GM21360 (cell line): ENCODE data around the gene PPA1.
"Not testable (repeated sequence)": the region's sequence is repeated elsewhere in the genome, so short reads cannot be mapped to it uniquely, and the experiment has no call there.

Experiments
- ATAC-seq: cut with Tn5 transposase; IDR thresholded peaks from one replicate; pipeline ENCODE4 v1.9.1; 2021; ENCODE audit warnings: mild to moderate bottlenecking, moderate library complexity; ENCODE audit not compliant: unreplicated experiment

The PPA1 gene

DNA sequence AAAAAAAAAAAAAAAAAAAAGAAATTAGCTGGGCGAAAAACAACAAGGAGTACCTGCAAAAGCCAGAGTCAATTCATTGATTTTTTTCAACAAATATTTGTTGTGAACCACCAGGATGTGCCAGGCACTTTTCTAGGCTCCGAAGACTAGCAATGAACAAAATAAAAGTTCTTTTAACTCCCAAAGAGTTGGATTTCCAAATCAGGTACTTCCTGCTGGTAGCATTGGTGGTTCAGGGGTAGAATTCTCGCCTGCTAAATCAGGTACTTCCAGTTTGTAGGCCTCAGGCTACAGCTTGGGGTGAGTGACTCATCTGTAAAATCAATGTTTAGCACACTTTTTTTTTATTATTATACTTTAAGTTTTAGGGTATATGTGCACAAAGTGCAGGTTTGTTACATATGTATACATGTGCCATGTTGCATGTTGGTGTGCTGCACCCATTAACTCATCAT is 10.9 kb downstream of the PPA1 start:
- ATAC-seq, result no peak

DNA sequence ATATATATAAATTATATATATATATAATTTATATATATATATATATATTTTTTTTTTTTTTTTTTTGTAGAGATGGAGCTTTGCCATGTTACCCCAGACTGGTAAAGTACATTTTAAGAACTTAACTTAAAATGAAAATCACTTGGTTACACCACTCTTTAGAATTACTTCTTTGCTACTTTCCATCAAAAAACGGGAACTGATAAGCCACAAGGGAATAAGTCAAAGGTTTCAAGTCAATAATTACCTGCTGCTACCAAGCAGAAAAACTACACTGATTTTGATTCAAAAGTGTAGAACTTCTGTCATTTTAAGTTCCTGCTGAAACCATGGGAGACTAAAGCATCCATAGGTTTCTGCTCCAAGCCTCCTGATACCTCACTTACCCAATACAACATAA is 12.2 kb downstream of the PPA1 start:
- no peak for ATAC-seq

DNA sequence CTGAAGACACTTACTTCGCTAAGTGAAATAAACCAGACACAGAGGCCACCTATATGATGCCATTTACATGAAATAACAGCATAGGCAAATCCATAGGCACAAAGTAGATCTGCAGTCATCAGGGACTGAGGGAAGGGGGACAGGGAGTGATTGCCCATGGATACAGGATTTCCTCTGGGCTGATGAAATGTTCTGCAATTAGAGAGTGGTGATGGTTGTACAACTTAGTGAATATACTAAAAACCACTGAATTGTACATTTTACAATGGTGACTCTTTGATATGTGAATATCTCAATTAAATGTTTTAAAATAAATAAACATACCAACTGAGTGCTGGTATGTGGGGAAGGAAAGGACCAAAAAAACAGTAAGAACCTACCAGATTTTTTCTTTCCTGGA is 20.4 kb downstream of the PPA1 start:
- no peak for ATAC-seq

DNA sequence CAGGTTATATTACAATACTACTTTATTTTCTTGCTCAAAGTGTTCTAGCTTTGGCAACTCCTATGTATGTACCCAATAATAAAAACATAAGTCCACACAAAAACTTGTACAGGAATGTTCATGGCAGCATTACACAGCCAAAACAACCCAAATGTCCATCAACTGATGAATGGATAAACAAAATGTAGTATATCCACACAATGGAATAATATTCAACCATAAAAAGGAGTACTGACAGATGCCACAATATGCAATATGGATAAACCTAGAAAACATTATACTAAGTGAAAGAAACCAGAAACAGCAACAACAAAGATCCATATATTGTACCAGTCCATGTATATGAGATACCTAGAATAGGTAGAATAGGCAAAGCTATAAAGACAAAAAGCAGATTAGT is 21.0 kb downstream of the PPA1 start:
- no peak for ATAC-seq

DNA sequence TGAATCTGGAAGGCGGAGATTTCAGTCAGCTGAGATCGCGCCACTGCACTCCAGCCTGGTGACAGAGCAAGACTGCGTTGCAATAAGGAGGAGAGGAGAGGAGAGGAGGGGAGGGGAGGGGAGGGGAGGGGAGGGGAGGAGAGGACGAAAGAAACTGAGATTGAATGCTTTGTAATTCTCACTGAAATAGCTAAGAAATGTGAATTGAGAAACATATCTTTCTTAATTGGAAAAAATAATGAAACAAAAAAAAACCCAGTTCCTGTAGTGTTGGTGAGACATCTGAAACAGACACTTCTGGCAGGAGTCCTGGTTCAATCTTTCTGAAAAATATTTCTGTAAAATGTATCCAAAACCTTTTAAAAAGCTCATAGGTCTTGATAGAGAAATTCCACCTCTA is 26.5 kb downstream of the PPA1 start:
- ATAC-seq, result no peak

DNA sequence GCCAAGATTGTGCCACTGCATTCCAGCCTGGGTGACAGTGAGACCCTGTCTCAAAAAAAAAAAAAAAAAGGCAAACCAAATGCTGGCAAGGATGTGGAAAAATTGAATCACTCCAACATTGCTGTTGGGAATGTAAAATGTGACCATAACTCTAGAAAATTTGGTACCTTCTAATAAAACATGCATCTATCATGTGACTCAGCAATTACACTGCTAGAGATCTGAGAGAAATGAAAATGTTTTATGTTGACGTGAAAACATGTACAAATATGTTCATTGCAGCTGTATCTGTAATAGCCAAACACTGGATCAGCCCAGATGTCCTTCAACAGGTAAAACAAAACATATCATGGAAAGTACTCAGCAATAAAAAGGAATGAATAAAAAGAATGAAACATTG is 32.1 kb downstream of the PPA1 start:
- no peak for ATAC-seq

DNA sequence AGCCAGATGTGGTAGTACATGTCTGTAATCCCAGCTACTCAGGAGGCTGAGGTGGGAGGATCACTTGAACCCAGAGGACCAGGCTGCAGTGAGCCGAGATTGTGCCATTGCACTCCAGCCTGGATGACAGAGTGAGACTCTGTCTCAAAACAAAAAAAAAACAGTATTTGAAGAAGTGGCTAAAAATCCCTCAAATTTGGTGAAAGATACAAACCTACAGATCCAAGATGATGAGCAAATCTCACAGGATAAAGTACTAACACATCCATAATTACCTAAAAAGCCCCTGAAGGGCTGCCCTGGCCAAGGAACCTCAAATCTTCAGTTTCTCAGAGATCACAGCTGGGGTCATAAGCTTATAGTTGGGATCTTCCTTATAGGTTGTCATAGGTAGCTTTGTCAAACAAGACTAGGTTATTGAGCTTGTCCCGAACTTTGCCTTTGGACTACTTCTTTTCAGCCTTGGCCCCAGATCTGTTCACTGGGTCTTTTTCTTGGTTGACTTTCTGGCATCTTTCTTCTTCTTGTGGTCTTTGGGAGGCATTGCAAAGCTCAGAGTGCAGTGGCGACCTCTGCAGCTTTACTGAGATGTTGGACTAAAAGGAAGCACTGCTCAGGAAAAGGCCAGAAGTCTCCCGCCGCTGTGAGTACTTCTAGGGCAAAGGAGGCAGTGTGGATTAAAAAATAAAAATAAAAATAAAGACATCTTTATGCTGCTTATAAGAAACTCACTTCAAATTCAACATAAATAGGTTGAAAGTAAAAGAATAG is 34.3 kb downstream of the PPA1 start:
- ATAC-seq, result no peak

DNA sequence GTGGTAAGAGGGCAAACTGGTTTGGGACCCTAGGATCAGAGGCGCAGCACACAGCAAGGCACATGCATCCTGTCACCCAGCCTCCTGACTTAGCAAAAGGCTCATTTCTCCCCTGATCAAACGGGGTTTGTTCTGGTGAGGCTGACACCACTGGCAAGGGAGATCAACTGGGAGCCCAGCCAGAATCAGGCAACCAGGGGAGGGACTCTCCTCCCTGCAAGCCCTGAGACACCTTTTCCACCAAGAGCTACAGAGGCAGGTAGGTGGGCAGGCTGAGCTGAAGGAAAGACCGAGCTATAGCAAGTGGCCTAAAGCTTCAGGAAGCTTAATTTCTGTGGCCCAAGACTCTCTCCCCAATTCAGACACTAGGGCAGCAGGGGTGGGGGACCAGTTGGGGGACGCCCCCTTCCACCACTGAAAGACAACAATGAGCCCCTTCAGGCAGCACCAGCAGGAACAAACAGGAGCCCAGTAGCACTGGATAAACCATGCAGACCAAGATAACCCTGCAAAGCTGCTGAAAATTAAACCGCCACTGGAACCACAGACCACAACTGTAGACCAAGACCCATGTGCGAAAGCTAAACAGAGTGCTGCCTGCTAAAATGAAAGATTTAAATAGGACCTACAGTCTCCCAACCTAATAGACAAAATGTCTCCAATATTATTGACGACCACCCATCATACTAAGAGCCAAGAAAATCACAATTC is 35.8 kb downstream of the PPA1 start:
- no peak for ATAC-seq

DNA sequence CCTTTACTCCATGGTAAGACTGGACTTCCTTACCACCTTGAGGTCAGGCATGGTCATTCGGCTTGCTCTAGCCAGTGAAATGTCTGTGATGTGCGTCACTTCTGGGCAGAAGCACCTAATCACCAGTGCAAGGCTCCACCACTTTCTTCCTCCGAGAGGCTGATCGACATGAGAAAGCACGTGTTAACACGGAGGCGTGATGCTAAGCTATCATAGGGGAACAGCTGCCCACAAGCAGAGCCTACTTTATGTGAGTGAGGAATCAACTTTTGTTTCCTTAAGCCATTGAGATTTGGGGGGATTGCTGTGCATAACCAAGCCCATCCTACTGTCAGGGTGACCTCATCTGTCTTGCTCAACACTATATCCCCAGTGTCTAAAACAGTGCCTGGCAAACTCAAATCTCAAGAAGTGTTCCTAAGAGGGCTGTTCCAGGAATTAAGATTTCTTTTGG is 39.8 kb downstream of the PPA1 start:
- ATAC-seq, result no peak

DNA sequence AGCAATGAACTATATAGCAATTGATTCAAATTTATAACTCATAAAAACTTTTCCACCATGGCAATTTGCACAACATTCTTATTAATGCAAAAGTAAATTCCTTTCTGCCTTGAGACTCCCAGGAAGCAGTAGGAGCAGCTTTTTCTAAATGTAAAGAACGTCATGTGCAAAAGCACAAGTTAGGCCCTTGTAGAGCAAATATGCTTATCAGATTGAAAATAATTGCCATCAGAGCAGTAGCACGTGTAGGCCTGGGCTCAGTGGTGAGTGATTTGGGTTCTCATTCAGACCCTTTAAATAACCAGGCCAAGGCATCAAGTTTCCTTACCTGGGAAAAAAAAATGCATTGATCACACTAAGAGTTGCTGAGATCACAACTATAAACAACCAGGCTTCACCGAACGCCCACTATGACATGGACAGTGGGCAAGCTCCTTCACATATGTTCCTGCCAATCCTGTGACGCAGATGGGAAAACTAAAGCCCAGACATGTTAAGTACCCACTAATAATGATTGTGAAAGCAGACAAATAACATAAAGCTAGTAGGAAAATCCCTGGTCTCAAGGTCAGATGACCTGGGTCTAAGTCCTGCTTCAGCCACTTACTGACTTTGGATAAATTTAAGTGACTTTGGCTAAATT is 40.8 kb downstream of the PPA1 start:
- ATAC-seq, result no peak

DNA sequence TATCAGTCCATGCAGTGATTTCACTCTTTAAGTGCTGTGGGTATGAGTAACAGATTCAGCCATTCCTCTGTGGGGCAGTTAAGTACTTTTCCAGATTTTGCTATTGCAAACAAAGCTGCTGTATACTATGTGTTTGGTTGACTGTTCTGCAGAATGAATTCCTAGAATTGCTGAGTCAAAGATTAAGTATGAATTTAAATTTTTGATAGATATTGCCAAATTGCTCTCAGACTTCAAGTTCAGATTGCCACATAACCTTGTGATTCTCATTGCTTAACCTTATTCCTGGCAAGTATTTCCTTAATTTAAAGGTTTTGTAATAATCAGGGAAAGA is 41.3 kb downstream of the PPA1 start:
- ATAC-seq, result no peak

DNA sequence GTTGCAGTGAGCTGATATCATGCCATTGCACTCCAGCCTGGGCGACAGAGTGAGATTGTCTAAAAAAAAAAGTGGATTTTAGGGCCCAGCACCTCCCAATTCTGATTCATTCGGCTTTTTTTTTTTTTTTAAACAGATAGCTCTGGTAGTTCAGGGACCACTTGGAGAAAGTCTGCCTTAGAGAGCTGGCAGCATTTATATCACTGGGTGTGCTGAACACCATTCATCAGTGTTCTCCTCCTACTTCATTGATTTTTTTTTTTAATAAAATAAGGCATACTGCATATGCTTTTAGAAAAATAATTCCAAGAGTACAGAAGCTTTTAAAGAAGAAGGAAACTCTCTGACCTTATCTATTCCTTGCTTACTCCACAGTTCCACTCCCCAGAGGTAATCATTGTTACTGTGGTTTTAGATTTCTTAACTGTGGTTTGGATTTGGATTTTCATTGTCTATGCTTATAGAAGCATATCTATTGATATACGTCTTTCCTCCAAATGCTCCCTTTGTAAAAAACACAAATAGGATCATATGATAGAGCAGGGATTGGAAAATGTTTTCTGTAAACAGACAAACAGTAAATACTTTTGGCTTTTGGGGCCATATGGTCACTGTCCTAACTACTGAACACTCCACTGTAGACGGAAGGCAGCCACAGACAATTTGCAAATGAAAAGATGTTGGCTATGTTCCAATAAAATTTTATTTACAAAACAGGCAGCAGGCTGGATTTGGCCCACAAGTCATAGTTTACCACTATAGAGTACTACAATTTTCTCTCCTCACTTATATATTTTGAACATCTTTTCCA is 41.9 kb downstream of the PPA1 start:
- no peak for ATAC-seq

DNA sequence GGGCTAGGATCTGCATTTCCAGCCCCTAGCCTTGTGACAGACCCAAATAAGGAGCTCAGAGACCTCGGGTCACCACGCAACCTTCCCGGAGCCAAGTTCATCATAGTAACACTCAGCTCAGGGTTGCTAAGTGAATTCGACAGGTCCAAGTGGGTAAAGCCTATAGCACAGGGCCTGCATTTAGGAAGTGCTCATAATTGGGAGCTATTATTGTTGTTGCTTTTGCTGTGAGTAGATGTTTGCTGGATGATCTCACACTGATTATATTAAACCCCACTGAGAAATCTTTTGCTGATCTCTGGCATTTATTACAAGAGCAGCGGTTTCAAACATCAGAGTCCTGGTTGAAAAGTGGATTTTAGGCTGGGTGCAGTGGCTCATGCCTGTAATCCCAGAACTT is 42.6 kb downstream of the PPA1 start:
- no peak for ATAC-seq

DNA sequence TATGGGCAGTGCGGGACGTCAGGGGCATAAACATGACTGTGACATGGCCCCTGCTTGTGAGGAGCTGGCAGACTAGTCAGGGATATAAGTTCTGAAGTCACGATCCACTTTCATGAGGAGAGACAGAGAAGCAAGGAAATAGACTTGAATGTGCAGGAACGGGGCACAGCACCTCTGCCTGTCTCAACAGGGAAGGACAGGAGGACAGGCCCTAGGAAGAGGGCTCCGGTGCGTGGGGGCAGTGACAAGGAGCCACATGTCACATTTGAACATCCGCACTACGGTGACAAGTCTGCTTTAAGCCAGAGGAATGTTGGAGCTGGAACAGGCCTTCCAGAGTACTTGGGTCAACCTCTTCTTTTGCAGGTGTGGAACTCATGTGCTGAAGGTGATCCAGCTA is 43.1 kb downstream of the PPA1 start:
- no peak for ATAC-seq

DNA sequence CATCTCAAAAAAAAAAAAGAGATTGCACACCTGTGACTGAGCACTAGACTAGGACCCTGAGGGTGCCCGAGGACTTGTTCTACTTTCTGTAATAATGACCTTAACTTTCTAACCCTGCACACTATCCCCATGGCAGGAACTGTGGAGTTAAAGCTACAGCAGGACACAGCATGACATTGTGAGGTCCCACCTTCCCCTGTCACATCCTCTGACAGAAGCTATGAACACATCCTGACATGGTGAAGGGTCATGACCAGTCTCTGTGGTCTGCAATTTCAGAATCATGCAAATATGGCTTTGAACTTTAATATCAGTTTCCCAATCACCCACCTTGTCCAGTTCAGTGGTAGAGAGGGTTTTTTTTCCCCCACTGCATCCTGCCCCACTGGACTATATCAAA is 44.5 kb downstream of the PPA1 start:
- no peak for ATAC-seq

DNA sequence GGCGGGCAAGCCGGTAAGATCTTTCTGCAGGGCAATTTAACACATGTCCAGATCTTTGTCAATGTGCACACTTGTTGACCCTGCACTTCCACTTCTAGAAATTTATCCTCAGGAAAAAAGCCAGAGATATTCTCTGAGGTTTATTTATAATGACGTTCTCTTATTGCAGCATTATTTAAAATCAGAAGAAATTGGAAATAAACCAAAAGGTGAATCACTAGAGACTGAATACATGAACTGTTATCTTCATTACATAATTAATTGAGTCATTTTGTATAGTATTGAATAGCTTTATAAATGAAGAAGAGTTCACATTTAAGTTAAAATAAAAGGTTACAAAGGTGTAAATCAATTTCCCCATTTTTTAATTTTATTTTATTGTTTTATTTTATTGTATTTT is 46.7 kb downstream of the PPA1 start:
- no peak for ATAC-seq

DNA sequence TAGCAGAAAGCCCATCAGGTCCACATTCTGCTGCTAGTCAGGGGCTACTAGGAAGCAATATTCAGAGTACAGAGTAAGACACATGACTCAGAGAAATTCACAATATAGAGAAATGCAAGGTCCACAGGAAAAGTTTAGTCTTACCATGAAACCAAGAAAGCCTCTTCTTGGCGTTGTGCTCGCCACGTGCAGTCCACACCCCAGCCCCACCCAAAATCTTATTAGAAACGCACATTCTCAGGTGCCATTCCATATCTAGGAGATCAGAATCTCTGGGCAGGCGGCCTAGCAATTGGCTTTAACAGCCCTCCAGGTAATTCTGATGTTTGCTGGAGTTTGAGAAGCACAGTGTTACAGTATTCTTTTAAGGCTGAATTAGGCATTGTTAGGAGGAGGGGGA is 47.1 kb downstream of the PPA1 start:
- ATAC-seq, result no peak

DNA sequence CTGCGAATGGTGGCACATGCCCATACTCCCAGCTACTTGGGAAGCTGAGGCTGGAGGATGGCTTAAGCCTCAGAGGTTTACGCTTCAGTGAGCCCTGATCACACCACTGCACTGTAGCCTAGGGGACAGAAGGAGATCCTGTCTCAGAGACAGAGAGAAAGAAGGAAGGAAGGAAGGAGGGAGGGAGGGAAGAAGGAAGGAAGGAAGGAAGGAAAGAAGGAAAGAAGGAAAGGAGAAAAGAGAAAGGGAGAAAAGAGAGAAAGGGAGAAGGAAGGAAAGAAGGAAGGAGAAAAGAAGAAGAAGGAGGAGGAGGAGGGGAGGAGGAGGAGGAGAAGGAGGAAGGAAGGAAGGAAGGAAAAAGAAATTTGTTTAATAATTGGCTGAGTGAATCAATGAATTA is 49.9 kb downstream of the PPA1 start:
- ATAC-seq, result no peak

DNA sequence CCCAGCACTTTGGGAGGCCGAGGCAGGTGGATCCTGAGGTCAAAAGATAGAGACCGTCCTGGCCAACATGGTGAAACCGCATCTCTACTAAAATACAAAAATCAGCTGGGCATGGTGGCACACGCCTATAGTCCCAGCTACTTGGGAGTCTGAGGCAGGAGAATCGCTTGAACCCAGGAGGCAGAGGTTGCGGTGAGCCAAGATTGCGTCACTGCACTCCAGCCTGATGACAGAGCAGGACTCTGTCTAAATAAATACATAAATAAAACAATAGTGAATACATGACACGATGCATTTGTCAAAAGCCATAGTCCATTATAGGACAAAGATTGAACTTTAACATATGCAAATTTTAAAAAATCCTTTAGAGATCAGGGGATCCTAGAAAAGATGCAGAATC is 54.0 kb downstream of the PPA1 start:
- ATAC-seq, result not testable (repeated sequence)

DNA sequence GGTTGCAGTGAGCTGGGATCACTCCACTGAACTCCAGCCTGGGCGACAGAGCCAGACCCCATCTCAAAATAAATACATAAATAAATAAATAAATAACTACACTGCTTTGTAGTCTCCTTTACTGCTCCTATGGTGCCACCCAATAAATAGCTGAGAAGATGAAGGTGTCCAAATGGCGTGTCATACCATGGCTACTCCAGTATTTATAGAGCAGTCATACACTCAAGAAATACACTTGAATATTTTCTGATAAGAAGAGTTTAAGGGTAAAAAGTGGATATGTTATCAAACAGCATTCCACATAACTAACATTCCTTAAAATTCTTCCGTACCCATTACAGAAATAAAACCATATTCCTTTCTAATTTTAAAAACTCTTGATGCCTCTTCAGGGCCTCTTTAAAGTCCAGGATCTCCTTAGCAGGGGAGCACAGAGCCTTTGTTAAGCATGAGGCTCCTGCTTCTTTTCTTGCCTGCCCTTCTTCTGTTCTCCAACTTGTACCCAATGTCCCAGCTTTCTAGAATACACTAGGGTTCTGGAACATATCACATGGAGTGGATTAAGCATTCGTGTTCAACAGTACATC is 55.0 kb downstream of the PPA1 start:
- ATAC-seq, result no peak

DNA sequence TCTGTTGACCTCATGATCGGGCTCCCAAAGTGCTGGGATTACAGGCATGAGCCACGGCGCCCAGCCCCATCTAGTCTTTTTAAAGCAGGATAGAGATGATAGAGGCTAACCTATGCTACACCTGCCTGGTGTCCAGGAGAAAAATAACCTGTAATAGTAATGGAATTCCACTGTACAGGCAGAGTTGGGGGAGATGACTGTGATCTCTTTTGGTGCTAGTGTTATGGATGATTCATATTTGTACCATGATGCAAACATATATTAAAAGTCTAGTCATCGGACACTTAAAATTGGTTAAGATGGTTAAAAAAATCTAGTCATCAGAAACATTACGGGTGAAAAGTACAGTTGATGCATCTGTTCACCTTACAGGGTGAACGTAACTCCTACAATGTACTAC is 56.8 kb downstream of the PPA1 start:
- ATAC-seq, result no peak
